Endodermal cell (in vitro differentiated cells): ENCODE measurements around the gene WRAP73. TPM values are rescaled to one million over a fixed set of nuclear protein-coding genes. Genes with fewer than 3 reads are reported as not detected.

Experiments
- DNase-seq: peaks from one replicate; pipeline ENCODE4 v3.0.0-alpha.2; 2017
- H3K27ac ChIP-seq: 2 replicates; pipeline ENCODE4 v1.5.1; 2013; ENCODE audit warnings: mild to moderate bottlenecking, low read depth, low read length, moderate library complexity
- H3K27me3 ChIP-seq: 2 replicates; pipeline ENCODE4 v1.6.1; 2013; ENCODE audit warnings: mild to moderate bottlenecking, low read length, moderate library complexity; ENCODE audit not compliant: insufficient read depth, control insufficient read depth, poor library complexity, severe bottlenecking
- H3K36me3 ChIP-seq: 2 replicates; pipeline ENCODE4 v1.7.0; 2013; ENCODE audit warnings: mild to moderate bottlenecking, low read length, moderate library complexity; ENCODE audit not compliant: control insufficient read depth, insufficient read depth
- H3K4me1 ChIP-seq: one replicate; pipeline ENCODE4 v1.7.0; 2013; ENCODE audit warnings: low read length; ENCODE audit not compliant: control insufficient read depth, insufficient read depth
- H3K4me3 ChIP-seq: 2 replicates; pipeline ENCODE4 v1.5.1; 2013; ENCODE audit warnings: mild to moderate bottlenecking, low read length, moderate library complexity
- H3K9ac ChIP-seq: 2 replicates; pipeline ENCODE4 v1.6.1; 2013; ENCODE audit warnings: mild to moderate bottlenecking, low read length, moderate library complexity; ENCODE audit not compliant: poor library complexity, severe bottlenecking; ENCODE audit errors: extremely low read depth
- H3K9me3 ChIP-seq: 2 replicates; pipeline ENCODE4 v1.6.1; 2013; ENCODE audit warnings: mild to moderate bottlenecking, low read length, moderate library complexity; ENCODE audit not compliant: control insufficient read depth
- H3K27ac Mint-ChIP-seq: 2 replicates; pipeline ENCODE4 v1.8.0; 2020; ENCODE audit warnings: mixed read lengths
- H3K27me3 Mint-ChIP-seq: 2 replicates; pipeline ENCODE4 v1.8.0; 2021; ENCODE audit warnings: mild to moderate bottlenecking, mixed read lengths; ENCODE audit not compliant: insufficient read depth
- H3K36me3 Mint-ChIP-seq: 2 replicates; pipeline ENCODE4 v1.8.0; 2020; ENCODE audit warnings: low read depth, mixed read lengths
- H3K4me1 Mint-ChIP-seq: 2 replicates; pipeline ENCODE4 v1.8.0; 2020; ENCODE audit warnings: mixed read lengths
- H3K4me3 Mint-ChIP-seq: 2 replicates; pipeline ENCODE4 v1.8.0; 2020; ENCODE audit warnings: mild to moderate bottlenecking, moderate library complexity, mixed read lengths
- H3K9me3 Mint-ChIP-seq: 2 replicates; pipeline ENCODE4 v1.8.0; 2020; ENCODE audit warnings: mild to moderate bottlenecking, mixed read lengths
- CTCF ChIP-seq: fragments of 200-600 bp; sonication (generic); conservative IDR thresholded peaks from 2 replicates; pipeline ENCODE4 v1.5.0; 2021; ENCODE audit warnings: antibody characterized with exemption, mild to moderate bottlenecking
- WGBS, 2 experiments: methylation state at CpG; one replicate each; pipeline versions ENCODE4 v1.1.5 to v1.1.7; 2013; ENCODE audit warnings: missing lambda C conversion rate in 2 of 2, mixed read lengths in 1 of 2; ENCODE audit not compliant: insufficient coverage in 1 of 2, insufficient read length in 1 of 2; 5-methylcytosine and 5-hydroxymethylcytosine counted together
- total RNA-seq, 2 donors: library from RNA; stranded (reverse); fragmentation: NEBNext Ultra II Directional in 1 of 2; extraction: Animal tissue kit (Norgen Biotek cat#: 25700) in 1 of 2; gene quantifications; 2 replicates in 1 of 2; 3 replicates in 1 of 2; pipeline ENCODE4 v1.2.1, GENCODE V29; 2021

Gene WRAP73
- total RNA-seq, 2 donors from 2014 or later = 29.8 to 32.5 TPM

GRCh38 chr1:3657578-3658230 lies 7.8 kb upstream of the WRAP73 start:
- Histone ChIP-seq H3K4me3 (no peak overlapping the region), H3K27me3 (peaks cover 62% of the 10 kb centered on the region)
- 93 to 95% methylated on average over 17 to 26 of the region's 26 CpGs for WGBS, 2 experiments

GRCh38 chr1:3657096-3657475 lies 7.2 kb upstream of the WRAP73 start:
- no peak overlapping the region for H3K27ac ChIP-seq
- no peak for TF ChIP-seq CTCF

More at GRCh38 chr1:3657578-3658230, 7.8 kb upstream of the WRAP73 start:
- Histone ChIP-seq H3K36me3 (no peaks in the 10 kb centered on the region), H3K4me1 (no peaks in the 10 kb centered on the region), H3K9me3 (no peaks in the 10 kb centered on the region), H3K27ac (no peak overlapping the region), H3K9ac (no peak overlapping the region)
- Mint-ChIP-seq H3K27ac (no peak overlapping the region), H3K4me3 (no peak overlapping the region), H3K9me3 (no peaks in the 10 kb centered on the region), H3K4me1 (peaks cover 2% of the 10 kb centered on the region), H3K27me3 (peaks cover 68% of the 10 kb centered on the region), H3K36me3 (no peaks in the 10 kb centered on the region)
- no peak for TF ChIP-seq CTCF
- no peak for DNase-seq

GRCh38 chr1:3656450-3657095 lies 6.7 kb upstream of the WRAP73 start:
- peaks cover 69% of the 10 kb centered on the region for H3K27me3 Mint-ChIP-seq

More at GRCh38 chr1:3657096-3657475, 7.2 kb upstream of the WRAP73 start:
- Mint-ChIP-seq H3K4me1 (peaks cover 2% of the 10 kb centered on the region), H3K27ac (no peak overlapping the region), H3K36me3 (no peaks in the 10 kb centered on the region), H3K9me3 (no peaks in the 10 kb centered on the region), H3K27me3 (peaks cover 66% of the 10 kb centered on the region), H3K4me3 (no peak overlapping the region)
- H3K9me3 ChIP-seq = no peaks in the 10 kb centered on the region
- no peaks in the 10 kb centered on the region for H3K36me3 ChIP-seq
- no peak overlapping the region for H3K4me3 ChIP-seq
- peaks cover 68% of the 10 kb centered on the region for H3K27me3 ChIP-seq
- WGBS, 2 experiments = 77 to 84% methylated on average over 5 to 6 of the region's 6 CpGs
- no peak overlapping the region for H3K9ac ChIP-seq
- no peak for DNase-seq
- no peaks in the 10 kb centered on the region for H3K4me1 ChIP-seq

More at GRCh38 chr1:3656450-3657095, 6.7 kb upstream of the WRAP73 start:
- no peak for DNase-seq
- no peaks in the 10 kb centered on the region for H3K36me3 ChIP-seq
- Mint-ChIP-seq H3K27ac (no peak overlapping the region), H3K4me3 (no peak overlapping the region), H3K4me1 (peaks cover 2% of the 10 kb centered on the region), H3K9me3 (no peaks in the 10 kb centered on the region), H3K36me3 (no peaks in the 10 kb centered on the region)
- no peak for TF ChIP-seq CTCF
- H3K4me1 ChIP-seq = no peaks in the 10 kb centered on the region
- 91% methylated on average over 9 to 13 of the region's 13 CpGs for WGBS, 2 experiments
- no peaks in the 10 kb centered on the region for H3K9me3 ChIP-seq
- no peak overlapping the region for H3K9ac ChIP-seq
- no peak overlapping the region for H3K4me3 ChIP-seq
- peaks cover 73% of the 10 kb centered on the region for H3K27me3 ChIP-seq
- H3K27ac ChIP-seq = no peak overlapping the region
